GM23338 (cell line): ENCODE results near the gene CDC42BPB. TPM values are rescaled to one million over a fixed set of nuclear protein-coding genes. Genes with fewer than 3 reads are reported as not detected.
A peak's percentile ranks its signal among the peaks of the same experiment; 100 is the strongest.

Experiments
- ATAC-seq: fragments of 200-7000 bp; cut with Tn5 transposase; 3 replicates; pipeline ENCODE4 v1.9.1; 2020
- DNase-seq: peaks from one replicate; pipeline ENCODE4 v3.0.0-alpha.2; 2015; ENCODE audit warnings: low spot score
- H2AFZ ChIP-seq: fragments of 200-600 bp; sonication (generic); 2 replicates; pipeline ENCODE4 v1.8.0; 2016; ENCODE audit warnings: antibody characterized with exemption, mild to moderate bottlenecking, moderate library complexity
- H3F3A ChIP-seq: fragments of 200-600 bp; sonication (generic); replicated peaks from 2 replicates; pipeline ENCODE4 v1.8.0; 2017; ENCODE audit warnings: antibody characterized with exemption, mixed run types, low read depth
- H3K27ac ChIP-seq: fragments of 200-600 bp; sonication (generic); 2 replicates; pipeline ENCODE4 v1.6.1; 2016; ENCODE audit warnings: low read depth
- H3K27me3 ChIP-seq: fragments of 200-600 bp; sonication (generic); 2 replicates; pipeline ENCODE4 v1.8.0; 2016; ENCODE audit warnings: mild to moderate bottlenecking, mixed run types, moderate library complexity; ENCODE audit not compliant: insufficient read depth
- H3K36me3 ChIP-seq: fragments of 200-600 bp; sonication (generic); 2 replicates; pipeline ENCODE4 v1.8.0; 2016; ENCODE audit warnings: mild to moderate bottlenecking; ENCODE audit not compliant: insufficient read depth
- H3K4me1 ChIP-seq: fragments of 200-600 bp; sonication (generic); 2 replicates; pipeline ENCODE4 v1.8.0; 2016; ENCODE audit warnings: mild to moderate bottlenecking, moderate library complexity; ENCODE audit not compliant: insufficient read depth
- H3K4me2 ChIP-seq: fragments of 200-600 bp; sonication (generic); 2 replicates; pipeline ENCODE4 v1.7.1; 2017; ENCODE audit warnings: mixed run types
- H3K4me3 ChIP-seq: fragments of 200-600 bp; sonication (generic); 2 replicates; pipeline ENCODE4 v1.6.1; 2016; ENCODE audit warnings: mixed run types
- H3K79me2 ChIP-seq: fragments of 200-600 bp; sonication (generic); replicated peaks from 2 replicates; pipeline ENCODE4 v1.8.0; 2017; ENCODE audit warnings: mild to moderate bottlenecking; ENCODE audit not compliant: insufficient read depth
- H3K9me2 ChIP-seq: fragments of 200-600 bp; sonication (generic); 2 replicates; pipeline ENCODE4 v1.8.0; 2017; ENCODE audit not compliant: insufficient read depth
- H4K20me1 ChIP-seq: fragments of 200-600 bp; sonication (generic); replicated peaks from 2 replicates; pipeline ENCODE4 v1.8.0; 2017; ENCODE audit warnings: mild to moderate bottlenecking; ENCODE audit not compliant: insufficient read depth
- H3K27ac Mint-ChIP-seq: 2 replicates; pipeline ENCODE4 v1.8.0; 2020; ENCODE audit warnings: inconsistent platforms, mild to moderate bottlenecking, moderate library complexity, mixed read lengths
- H3K27me3 Mint-ChIP-seq: 3 replicates; pipeline ENCODE4 v1.8.0; 2022; ENCODE audit warnings: low read depth, mild to moderate bottlenecking, moderate library complexity, mixed read lengths, inconsistent platforms; ENCODE audit not compliant: insufficient read depth, poor library complexity
- H3K36me3 Mint-ChIP-seq: 3 replicates; pipeline ENCODE4 v1.8.0; 2021; ENCODE audit warnings: low read depth, mild to moderate bottlenecking, inconsistent platforms, moderate library complexity, mixed read lengths
- H3K4me1 Mint-ChIP-seq: 3 replicates; pipeline ENCODE4 v1.8.0; 2020; ENCODE audit warnings: mild to moderate bottlenecking, inconsistent platforms, mixed read lengths
- H3K4me3 Mint-ChIP-seq: 3 replicates; pipeline ENCODE4 v1.8.0; 2021; ENCODE audit warnings: moderate library complexity, mild to moderate bottlenecking, inconsistent platforms, mixed read lengths
- H3K9me3 Mint-ChIP-seq: 3 replicates; pipeline ENCODE4 v1.8.0; 2020; ENCODE audit warnings: moderate library complexity, mild to moderate bottlenecking, inconsistent platforms, mixed read lengths
- CTCF ChIP-seq, 2 experiments: fragments of 200-600 bp in 1 of 2; sonication (generic) in 1 of 2; conservative IDR thresholded peaks; 2 replicates each; pipeline versions ENCODE4 v1.5.1 to v1.6.1; 2016 to 2017; ENCODE audit warnings: antibody characterized with exemption in 2 of 2, low read depth in 2 of 2, mild to moderate bottlenecking in 2 of 2, moderate library complexity in 1 of 2
- ETS1 ChIP-seq: IDR thresholded peaks from 2 replicates; pipeline ENCODE4 v1.6.1; 2016; ENCODE audit warnings: antibody characterized with exemption
- EZH2 ChIP-seq: fragments of 200-600 bp; sonication (generic); IDR thresholded peaks from one replicate; pipeline ENCODE4 v1.8.0; 2017; ENCODE audit warnings: antibody characterized with exemption, mild to moderate bottlenecking, low read depth; ENCODE audit not compliant: unreplicated experiment
- EZH2phosphoT487 ChIP-seq: fragments of 200-600 bp; sonication (generic); IDR thresholded peaks from one replicate; pipeline ENCODE4 v1.8.1; 2018; ENCODE audit warnings: antibody characterized with exemption; ENCODE audit not compliant: unreplicated experiment
- JUNB ChIP-seq: IDR thresholded peaks from one replicate; pipeline ENCODE4 v1.6.1; 2016; ENCODE audit warnings: antibody characterized with exemption; ENCODE audit not compliant: unreplicated experiment
- NANOG ChIP-seq: IDR thresholded peaks from 2 replicates; pipeline ENCODE4 v1.6.1; 2016; ENCODE audit warnings: antibody characterized with exemption, borderline replicate concordance
- POLR2AphosphoS5 ChIP-seq: IDR thresholded peaks from 2 replicates; pipeline ENCODE4 v1.6.1; 2016; ENCODE audit warnings: antibody characterized with exemption, low read depth
- REST ChIP-seq: IDR thresholded peaks from one replicate; pipeline ENCODE4 v1.6.1; 2018; ENCODE audit warnings: antibody characterized with exemption; ENCODE audit not compliant: unreplicated experiment
- STAT1 ChIP-seq: IDR thresholded peaks from one replicate; pipeline ENCODE4 v1.6.1; 2016; ENCODE audit warnings: antibody characterized with exemption; ENCODE audit not compliant: unreplicated experiment
- ZNF114 ChIP-seq: fragments of 250-450 bp; sonication (Bioruptor Pico); IDR thresholded peaks from 2 replicates; pipeline ENCODE4 v1.5.0; 2020; ENCODE audit warnings: mild to moderate bottlenecking, moderate library complexity
- ZNF331 ChIP-seq: fragments of 250-450 bp; sonication (Bioruptor Pico); IDR thresholded peaks from 2 replicates; pipeline ENCODE4 v1.5.0; 2020; ENCODE audit warnings: low read depth, mild to moderate bottlenecking, moderate library complexity
- ZNF462 ChIP-seq: fragments of 250-450 bp; sonication (Bioruptor Pico); IDR thresholded peaks from 2 replicates; pipeline ENCODE4 v1.5.0; 2020; ENCODE audit warnings: mild to moderate bottlenecking, moderate library complexity
- polyA plus RNA-seq: library from polyadenylated mRNA; unstranded; fragments of >200 nt; fragmentation: Nextera tagmentation; extraction: Ambion mirVana; gene quantifications from 2 replicates; pipeline ENCODE4 v1.2.1, GENCODE V29; 2016
- total RNA-seq: library from RNA; depleted of rRNA; stranded (reverse); fragments of >200 nt; shearing (Covaris generic); gene quantifications from 2 replicates; pipeline ENCODE4 v1.2.3, GENCODE V29; 2014

The CDC42BPB gene
- total and polyA plus RNA-seq, 2 experiments from 2014 or later = 12.3 to 127 TPM

GRCh38 chr14:102983496-102983895, 73.9 kb downstream of the CDC42BPB start (continued):
- TF ChIP-seq ETS1 = no peak
- TF ChIP-seq EZH2phosphoT487 = no peak
- TF ChIP-seq NANOG = no peak
- TF ChIP-seq ZNF114 (CRISPR knock-in tag) = no peak
- TF ChIP-seq REST = no peak
- TF ChIP-seq JUNB = no peak
- no peak for TF ChIP-seq POLR2AphosphoS5

- Mint-ChIP-seq H3K27me3 (peaks cover 2% of the 10 kb centered on the region), H3K4me1 (no peaks in the 10 kb centered on the region), H3K27ac (no peak overlapping the region; the same call in 1 of the 2 replicates), H3K4me3 (no peak overlapping the region), H3K9me3 (peaks cover 7% of the 10 kb centered on the region), H3K36me3 (peaks cover 62% of the 10 kb centered on the region)
- DNase-seq (no peak), ATAC-seq (peak; percentile 31; the same call in 1 of the 3 replicates)
- H3K36me3 ChIP-seq = peaks cover 16% of the 10 kb centered on the region
- no peaks in the 10 kb centered on the region; the same call in 1 of the 2 replicates for H3F3A ChIP-seq
- no peaks in the 10 kb centered on the region for H3K9me2 ChIP-seq
- H2AFZ ChIP-seq = no peak overlapping the region
- H3K27me3 ChIP-seq = no peaks in the 10 kb centered on the region
- H3K4me3 ChIP-seq = no peak overlapping the region
- no peaks in the 10 kb centered on the region for H3K4me1 ChIP-seq
- 0 out of 2 replicates have a peak overlapping the region, but pooled peaks have one; percentile 26 for H3K27ac ChIP-seq
- peaks cover 3% of the 10 kb centered on the region for H4K20me1 ChIP-seq
- H3K79me2 ChIP-seq = peaks cover 3% of the 10 kb centered on the region; the same call in 1 of the 2 replicates
- no peak overlapping the region for H3K4me2 ChIP-seq
- TF ChIP-seq ZNF462 (CRISPR knock-in tag) (no peak), NANOG (no peak), ZNF331 (CRISPR knock-in tag) (no peak), STAT1 (no peak), EZH2 (no peak), CTCF (conservative IDR thresholded peaks at IDR 0.05; ENCODE audit: low read depth in 2 of 2) (peak in 1 of 2 experiments; percentile 34; a peak in 2 of 4 replicates)
These were observed 74.4 kb downstream of the CDC42BPB start for GRCh38 chr14:102982852-102983470.
